Mucosa of rectum (tissue), 2 donors: ENCODE results near the gene EHF.

ENCODE experiments used
- H3K27ac ChIP-seq, 2 donors: one replicate each; pipeline ENCODE4 v1.7.0; 2013; ENCODE audit warnings: inconsistent platforms in 2 of 2, low read depth in 2 of 2, low read length in 2 of 2
- H3K27me3 ChIP-seq, 2 donors: one replicate each; pipeline ENCODE4 v1.7.0; 2013; ENCODE audit warnings: low read length in 2 of 2; ENCODE audit not compliant: control insufficient read depth in 2 of 2, insufficient read depth in 2 of 2
- H3K36me3 ChIP-seq, 2 donors: one replicate each; pipeline ENCODE4 v1.7.0; 2013; ENCODE audit warnings: low read length in 2 of 2; ENCODE audit not compliant: control insufficient read depth in 2 of 2, insufficient read depth in 2 of 2
- H3K4me1 ChIP-seq, 2 donors: one replicate each; pipeline ENCODE4 v1.7.0; 2013; ENCODE audit warnings: low read length in 2 of 2, mild to moderate bottlenecking in 1 of 2; ENCODE audit not compliant: control insufficient read depth in 2 of 2, insufficient read depth in 2 of 2
- H3K4me3 ChIP-seq, 2 donors: one replicate each; pipeline ENCODE4 v1.7.0; 2013; ENCODE audit warnings: low read length in 2 of 2
- H3K9ac ChIP-seq, 2 donors: one replicate each; pipeline ENCODE4 v1.7.0; 2013; ENCODE audit warnings: low read length in 2 of 2, low read depth in 1 of 2, mild to moderate bottlenecking in 1 of 2
- H3K9me3 ChIP-seq, 2 donors: one replicate each; pipeline ENCODE4 v1.7.0; 2013; ENCODE audit warnings: low read length in 2 of 2; ENCODE audit not compliant: control insufficient read depth in 2 of 2
- donor health status: healthy.
- donor health status: Normal muscosa, but diverticular disease.

The EHF gene

DNA sequence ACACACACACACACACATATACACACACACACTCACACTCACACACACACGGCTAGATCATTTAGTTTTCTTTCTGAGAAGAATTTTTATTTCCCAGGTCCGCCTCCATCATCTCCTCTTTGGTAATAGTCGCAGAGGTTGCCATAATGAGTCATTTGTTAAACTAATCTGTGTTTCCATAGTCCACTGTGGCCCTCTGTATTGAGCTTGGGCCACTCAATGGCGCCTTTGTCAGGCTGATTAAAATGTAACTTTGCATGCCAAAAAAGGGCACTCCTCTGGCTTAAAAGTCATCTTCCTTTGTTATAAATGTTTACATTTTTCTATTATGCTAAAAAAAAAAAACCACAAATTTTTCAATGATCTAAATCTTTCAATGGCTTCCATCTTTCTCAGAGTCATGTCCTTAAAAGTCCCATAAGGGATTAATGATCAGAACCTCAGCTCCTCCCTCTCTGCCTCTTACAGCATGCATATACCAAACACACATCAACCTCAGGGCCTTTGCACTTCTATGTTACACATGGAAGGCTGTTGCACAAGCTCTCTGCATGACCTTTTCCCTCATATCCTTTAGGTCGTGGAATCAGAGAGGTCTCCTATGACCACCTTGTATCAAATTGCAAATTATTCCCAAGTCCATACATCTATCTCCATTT is 35.3 kb downstream of the EHF start:
- Histone ChIP-seq H3K9ac (no peak overlapping the region), H3K4me1 (peaks cover 21 to 23% of the 10 kb centered on the region in 2 donors), H3K27me3 (no peaks in the 10 kb centered on the region), H3K27ac (no peak overlapping the region), H3K36me3 (peaks cover 62 to 89% of the 10 kb centered on the region in 2 donors), H3K9me3 (no peaks in the 10 kb centered on the region), H3K4me3 (no peak overlapping the region)

DNA sequence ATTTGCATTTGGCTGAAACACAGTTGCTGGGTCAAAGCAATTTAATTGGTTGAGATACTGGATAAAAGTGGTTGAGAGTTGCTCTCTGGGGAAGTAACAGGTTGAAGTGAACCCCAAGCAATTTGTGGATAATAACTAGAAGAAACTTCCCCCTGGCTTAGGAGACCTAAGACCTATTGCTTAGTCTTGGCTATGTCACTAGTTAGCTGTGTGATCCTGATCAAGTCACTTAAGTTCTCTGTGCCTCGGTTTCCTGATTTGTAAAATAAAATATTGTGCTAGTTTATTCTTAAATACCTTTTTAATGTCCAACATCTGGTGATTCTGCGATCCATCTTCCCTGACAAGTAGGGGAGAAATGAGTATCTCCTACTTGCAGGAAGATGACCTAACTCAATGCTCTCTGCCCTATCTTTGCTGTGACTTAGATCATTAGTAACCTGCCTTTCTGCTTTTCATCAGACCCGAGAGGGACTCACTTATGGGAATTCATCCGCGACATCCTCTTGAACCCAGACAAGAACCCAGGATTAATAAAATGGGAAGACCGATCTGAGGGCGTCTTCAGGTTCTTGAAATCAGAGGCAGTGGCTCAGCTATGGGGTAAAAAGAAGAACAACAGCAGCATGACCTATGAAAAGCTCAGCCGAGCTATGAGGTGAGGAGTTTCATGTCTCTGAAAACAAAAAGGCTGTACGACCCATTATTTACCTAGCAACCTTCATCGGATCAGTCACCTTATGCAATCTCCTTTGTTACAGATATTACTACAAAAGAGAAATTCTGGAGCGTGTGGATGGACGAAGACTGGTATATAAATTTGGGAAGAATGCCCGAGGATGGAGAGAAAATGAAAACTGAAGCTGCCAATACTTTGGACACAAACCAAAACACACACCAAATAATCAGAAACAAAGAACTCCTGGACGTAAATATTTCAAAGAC is 37.5 kb downstream of the EHF start:
- Histone ChIP-seq H3K9ac (no peak overlapping the region), H3K27me3 (no peaks in the 10 kb centered on the region), H3K9me3 (no peaks in the 10 kb centered on the region), H3K4me3 (no peak overlapping the region), H3K27ac (no peak overlapping the region), H3K36me3 (peaks cover 53 to 80% of the 10 kb centered on the region in 2 donors), H3K4me1 (peaks cover 8% of the 10 kb centered on the region in 2 donors)

DNA sequence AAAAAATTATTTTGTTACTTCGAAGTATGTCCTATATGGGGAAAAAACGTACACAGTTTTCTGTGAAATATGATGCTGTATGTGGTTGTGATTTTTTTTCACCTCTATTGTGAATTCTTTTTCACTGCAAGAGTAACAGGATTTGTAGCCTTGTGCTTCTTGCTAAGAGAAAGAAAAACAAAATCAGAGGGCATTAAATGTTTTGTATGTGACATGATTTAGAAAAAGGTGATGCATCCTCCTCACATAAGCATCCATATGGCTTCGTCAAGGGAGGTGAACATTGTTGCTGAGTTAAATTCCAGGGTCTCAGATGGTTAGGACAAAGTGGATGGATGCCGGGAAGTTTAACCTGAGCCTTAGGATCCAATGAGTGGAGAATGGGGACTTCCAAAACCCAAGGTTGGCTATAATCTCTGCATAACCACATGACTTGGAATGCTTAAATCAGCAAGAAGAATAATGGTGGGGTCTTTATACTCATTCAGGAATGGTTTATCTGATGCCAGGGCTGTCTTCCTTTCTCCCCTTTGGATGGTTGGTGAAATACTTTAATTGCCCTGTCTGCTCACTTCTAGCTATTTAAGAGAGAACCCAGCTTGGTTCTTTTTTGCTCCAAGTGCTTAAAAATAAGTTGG is 38.3 kb downstream of the EHF start:
- no peaks in the 10 kb centered on the region for H3K27me3 ChIP-seq
- H3K27ac ChIP-seq, result no peak overlapping the region
- H3K9ac ChIP-seq, result no peak overlapping the region
- peaks cover 4 to 6% of the 10 kb centered on the region in 2 donors for H3K4me1 ChIP-seq
- peaks cover 52 to 80% of the 10 kb centered on the region in 2 donors for H3K36me3 ChIP-seq
- H3K4me3 ChIP-seq, result no peak overlapping the region
- no peaks in the 10 kb centered on the region for H3K9me3 ChIP-seq

DNA sequence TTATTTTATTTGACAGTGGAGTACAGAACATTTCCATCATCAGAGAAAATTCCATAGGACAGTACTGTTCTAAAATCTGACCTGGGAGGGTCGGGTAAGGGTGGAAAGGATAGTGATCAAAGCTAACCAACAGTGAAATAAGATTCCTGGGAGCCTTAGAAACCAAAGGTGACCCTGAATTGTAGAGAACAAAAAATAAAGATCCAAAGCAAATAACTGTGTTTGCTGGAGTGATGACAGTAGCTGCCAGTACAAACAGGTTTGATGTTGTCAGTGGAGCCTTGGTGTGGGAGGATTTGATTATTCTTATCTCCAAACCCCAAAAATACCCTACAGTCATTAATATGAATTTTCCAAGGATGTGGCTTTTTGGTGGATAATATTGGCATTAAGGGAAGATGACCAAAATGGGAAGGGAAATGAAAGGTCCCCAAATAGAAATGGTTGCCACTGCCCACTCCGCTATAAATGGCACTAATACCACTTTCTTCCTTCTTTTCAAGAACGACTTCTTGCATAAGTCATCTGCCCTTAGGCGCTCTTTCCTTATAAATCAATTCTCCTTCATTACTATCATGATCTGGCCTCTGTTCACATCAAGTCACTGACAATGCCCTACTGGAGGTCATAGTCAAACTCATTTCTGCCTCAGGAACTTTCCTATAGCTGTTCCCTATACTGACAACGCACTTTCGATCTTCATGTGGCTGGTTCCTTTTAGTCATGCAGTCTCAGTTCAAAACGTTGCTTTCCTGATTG is 44.4 kb downstream of the EHF start:
- Histone ChIP-seq H3K9me3 (no peaks in the 10 kb centered on the region), H3K27me3 (no peaks in the 10 kb centered on the region), H3K36me3 (peaks cover 13 to 22% of the 10 kb centered on the region in 2 donors), H3K4me1 (no peaks in the 10 kb centered on the region), H3K27ac (no peak overlapping the region), H3K4me3 (no peak overlapping the region), H3K9ac (no peak overlapping the region)

DNA sequence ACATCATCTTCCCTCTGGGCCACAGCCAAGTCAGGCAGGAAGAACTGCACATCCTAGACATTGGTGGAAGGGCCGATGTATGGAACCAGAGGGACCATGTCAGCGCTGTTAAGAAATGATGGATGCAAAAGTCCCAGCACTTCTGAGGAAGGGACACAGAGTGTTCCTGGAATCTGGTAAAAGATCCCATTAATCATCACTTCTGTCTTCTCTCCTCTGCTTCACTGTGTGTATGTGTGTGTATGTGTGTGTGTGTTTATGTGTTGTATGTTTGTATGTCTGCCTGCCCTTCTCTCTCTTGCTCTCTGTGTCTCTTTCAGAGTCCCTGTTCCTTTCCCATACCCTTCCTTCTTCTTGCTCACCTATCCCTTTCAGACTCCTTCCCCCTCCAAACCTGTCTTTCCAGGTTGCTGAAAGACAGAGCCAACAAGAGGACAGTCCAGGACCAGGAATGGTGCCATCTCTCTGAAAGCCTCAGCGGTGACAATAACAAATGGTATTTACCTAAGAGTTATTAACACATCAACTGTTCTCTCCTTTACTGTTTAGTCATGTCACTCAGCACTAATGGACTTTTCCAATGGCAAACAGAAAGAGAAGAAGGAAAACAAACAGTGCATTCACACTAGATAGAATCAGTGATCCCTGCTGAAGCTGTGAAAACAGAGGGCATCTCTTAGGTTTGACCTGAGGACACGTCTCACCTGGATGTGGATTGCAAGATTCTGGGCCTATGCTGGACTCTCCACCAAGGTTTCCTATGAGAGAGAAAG is 47.1 kb downstream of the EHF start:
- no peaks in the 10 kb centered on the region for H3K9me3 ChIP-seq
- H3K4me3 ChIP-seq, result no peak overlapping the region
- no peak overlapping the region for H3K27ac ChIP-seq
- H3K36me3 ChIP-seq, result peaks cover 0 to 3% of the 10 kb centered on the region in 2 donors
- H3K9ac ChIP-seq, result no peak overlapping the region
- no peaks in the 10 kb centered on the region for H3K4me1 ChIP-seq
- H3K27me3 ChIP-seq, result no peaks in the 10 kb centered on the region

DNA sequence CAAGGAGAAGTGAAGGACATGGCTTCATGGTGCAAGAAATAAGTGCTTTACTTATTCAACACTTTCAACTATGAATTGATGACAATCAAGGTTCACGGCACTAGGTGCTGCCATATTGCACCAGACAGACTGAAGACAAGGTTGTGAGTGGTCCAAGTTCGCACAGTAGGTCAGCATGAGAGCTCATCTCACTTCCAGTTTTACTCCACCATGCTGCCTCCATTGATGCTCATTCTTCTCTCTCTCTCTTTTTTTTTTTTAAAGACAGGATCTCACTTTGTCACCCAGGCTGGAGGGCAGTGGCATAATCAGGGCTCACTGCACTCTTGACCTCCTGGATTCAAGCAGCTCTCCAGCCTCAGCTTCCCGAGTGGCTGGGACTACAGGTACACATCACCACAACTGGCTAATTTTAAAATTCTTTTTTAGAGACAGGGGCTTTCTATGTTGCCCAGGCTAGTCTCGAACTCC is 47.7 kb downstream of the EHF start:
- no peak overlapping the region for H3K27ac ChIP-seq
- H3K4me1 ChIP-seq, result no peaks in the 10 kb centered on the region

DNA sequence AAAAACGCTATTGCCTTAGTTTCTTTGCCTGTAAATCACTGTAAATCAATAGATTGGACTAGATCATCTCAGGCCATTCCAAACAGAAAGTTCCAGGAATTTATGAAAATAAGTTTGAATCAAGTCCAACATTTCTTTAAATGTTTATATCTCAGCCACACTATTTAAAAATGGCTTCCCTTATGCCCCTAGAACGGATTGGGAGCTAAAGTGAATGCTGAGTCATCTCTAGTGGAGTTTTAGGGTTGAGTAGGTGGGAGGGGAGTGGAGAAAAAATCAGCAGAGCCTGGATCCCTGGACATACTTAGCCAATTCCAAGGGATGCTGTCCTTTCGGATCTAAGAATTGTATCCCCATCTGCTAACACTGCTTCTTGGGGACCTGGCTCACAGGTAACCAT is 48.6 kb downstream of the EHF start:
- Histone ChIP-seq H3K4me3 (no peak overlapping the region), H3K27me3 (no peaks in the 10 kb centered on the region), H3K9me3 (no peaks in the 10 kb centered on the region), H3K4me1 (no peaks in the 10 kb centered on the region), H3K36me3 (no peaks in the 10 kb centered on the region), H3K27ac (no peak overlapping the region), H3K9ac (no peak overlapping the region)

More for the DNA sequence above, 47.7 kb downstream of the EHF start:
- no peak overlapping the region for H3K4me3 ChIP-seq
- H3K9ac ChIP-seq, result no peak overlapping the region
- no peaks in the 10 kb centered on the region for H3K36me3 ChIP-seq
- no peaks in the 10 kb centered on the region for H3K9me3 ChIP-seq
- no peaks in the 10 kb centered on the region for H3K27me3 ChIP-seq

DNA sequence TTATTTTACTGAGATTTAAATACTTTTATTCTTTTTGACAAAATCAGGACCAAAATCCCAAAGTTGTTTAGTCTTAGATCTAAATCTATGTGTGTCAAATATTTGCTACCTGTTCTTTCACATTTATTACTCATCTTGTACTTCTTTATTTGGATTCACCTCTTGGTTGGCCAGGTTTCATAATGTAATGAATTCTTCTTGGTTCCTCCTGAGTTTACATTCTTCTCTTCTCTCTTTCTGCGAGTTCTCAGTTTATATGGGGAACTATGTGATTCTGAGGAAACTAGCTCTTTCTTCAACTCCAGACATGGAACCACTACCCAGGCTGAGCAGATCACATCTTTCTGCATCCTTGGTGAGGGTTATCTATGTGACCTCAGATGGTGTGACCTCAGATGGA is 50.2 kb downstream of the EHF start:
- Histone ChIP-seq H3K4me1 (no peaks in the 10 kb centered on the region), H3K27ac (no peak overlapping the region), H3K36me3 (no peaks in the 10 kb centered on the region), H3K9ac (no peak overlapping the region), H3K9me3 (no peaks in the 10 kb centered on the region), H3K4me3 (no peak overlapping the region), H3K27me3 (no peaks in the 10 kb centered on the region)

DNA sequence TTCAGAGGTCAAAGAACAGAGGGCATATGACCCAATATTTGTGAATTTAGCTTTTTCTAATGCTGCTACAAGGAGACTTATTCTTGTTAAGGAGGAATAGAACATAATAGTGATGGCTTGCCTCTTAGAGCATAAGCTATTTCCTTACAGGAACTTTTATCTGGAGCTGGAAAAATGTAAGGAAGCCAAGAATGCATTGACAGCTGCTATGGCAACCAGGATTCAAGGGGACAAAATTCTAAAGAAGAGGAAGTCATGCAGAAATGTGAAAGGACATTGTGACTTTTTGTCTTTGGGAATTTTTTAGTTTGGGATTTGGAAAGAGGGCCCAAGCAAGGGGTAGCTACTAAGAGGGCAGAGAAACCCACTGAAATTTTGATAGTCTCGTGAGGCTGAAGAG is 51.1 kb downstream of the EHF start:
- H3K27ac ChIP-seq, result no peak overlapping the region
- H3K9ac ChIP-seq, result no peak overlapping the region
- no peak overlapping the region for H3K4me3 ChIP-seq
- no peaks in the 10 kb centered on the region for H3K9me3 ChIP-seq
- no peaks in the 10 kb centered on the region for H3K4me1 ChIP-seq
- H3K36me3 ChIP-seq, result no peaks in the 10 kb centered on the region
- H3K27me3 ChIP-seq, result no peaks in the 10 kb centered on the region
